Esophagus squamous epithelium (tissue), 4 donors: ENCODE data around the gene MORN3.

ENCODE experiments used
- POLR2A ChIP-seq, 4 donors: fragments of 450-650 bp; IDR thresholded peaks; one replicate each; pipeline ENCODE4 v1.6.1; 2017; ENCODE audit warnings: antibody characterized with exemption in 4 of 4, mild to moderate bottlenecking in 4 of 4, moderate library complexity in 3 of 4
- TF ChIP-seq, protein P1 (sequence below), 6 experiments: fragments of 450-650 bp in 4 of 6; fragments of 200-600 bp in 2 of 6; sonication (generic) in 2 of 6; IDR thresholded peaks; one replicate each; pipeline ENCODE4 v1.5.1; 2016 to 2019; ENCODE audit warnings: antibody characterized with exemption in 6 of 6, mild to moderate bottlenecking in 4 of 6, moderate library complexity in 4 of 6

DNA sequence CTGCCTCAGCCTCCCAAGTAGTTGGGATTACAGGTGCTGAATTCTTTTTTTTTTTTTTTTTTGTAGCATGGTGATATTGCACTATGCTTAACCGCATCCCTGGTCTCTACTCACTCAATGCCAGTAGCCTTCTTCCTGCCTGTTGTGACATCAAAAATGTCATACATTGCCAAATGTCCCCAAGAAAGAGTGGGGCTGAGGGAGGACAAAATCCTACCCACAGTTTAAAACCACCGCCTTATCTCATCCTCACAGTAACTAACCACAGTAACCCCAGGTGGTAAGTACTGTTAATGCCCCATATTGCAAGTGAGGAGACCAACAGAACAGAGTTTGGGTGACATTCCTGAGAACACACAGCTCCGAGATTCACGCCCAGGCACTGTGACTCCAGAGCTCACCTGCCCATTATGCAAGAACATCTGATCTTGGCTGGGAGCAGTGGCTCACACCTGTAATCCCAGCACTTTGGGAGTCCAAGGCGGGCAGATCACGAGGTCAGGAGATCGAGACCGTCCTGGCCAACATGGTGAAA lies 19.6 kb downstream of the MORN3 start:
- TF ChIP-seq, protein P1, sequence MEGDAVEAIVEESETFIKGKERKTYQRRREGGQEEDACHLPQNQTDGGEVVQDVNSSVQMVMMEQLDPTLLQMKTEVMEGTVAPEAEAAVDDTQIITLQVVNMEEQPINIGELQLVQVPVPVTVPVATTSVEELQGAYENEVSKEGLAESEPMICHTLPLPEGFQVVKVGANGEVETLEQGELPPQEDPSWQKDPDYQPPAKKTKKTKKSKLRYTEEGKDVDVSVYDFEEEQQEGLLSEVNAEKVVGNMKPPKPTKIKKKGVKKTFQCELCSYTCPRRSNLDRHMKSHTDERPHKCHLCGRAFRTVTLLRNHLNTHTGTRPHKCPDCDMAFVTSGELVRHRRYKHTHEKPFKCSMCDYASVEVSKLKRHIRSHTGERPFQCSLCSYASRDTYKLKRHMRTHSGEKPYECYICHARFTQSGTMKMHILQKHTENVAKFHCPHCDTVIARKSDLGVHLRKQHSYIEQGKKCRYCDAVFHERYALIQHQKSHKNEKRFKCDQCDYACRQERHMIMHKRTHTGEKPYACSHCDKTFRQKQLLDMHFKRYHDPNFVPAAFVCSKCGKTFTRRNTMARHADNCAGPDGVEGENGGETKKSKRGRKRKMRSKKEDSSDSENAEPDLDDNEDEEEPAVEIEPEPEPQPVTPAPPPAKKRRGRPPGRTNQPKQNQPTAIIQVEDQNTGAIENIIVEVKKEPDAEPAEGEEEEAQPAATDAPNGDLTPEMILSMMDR (IDR thresholded peaks at IDR 0.05) = no peak
- TF ChIP-seq POLR2A (IDR thresholded peaks at IDR 0.05) = no peak
